Left ventricle myocardium superior (tissue), 1 donor: ENCODE data around the gene VPS8. TPM values are rescaled to one million over a fixed set of nuclear protein-coding genes. Genes with fewer than 3 reads are reported as not detected.
A peak's percentile ranks its signal among the peaks of the same experiment; 100 is the strongest.

Experiments
- ATAC-seq: fragments of 200-7000 bp; cut with Tn5 transposase; one replicate; pipeline ENCODE4 v1.9.1; 2020; ENCODE audit warnings: mild to moderate bottlenecking, moderate library complexity
- DNase-seq: peaks from one replicate; pipeline ENCODE4 v3.0.0-alpha.2; 2020
- intact Hi-C: fragments of 100-400 bp; cut with micrococcal nuclease; formaldehyde crosslinking; loops from one replicate; pipeline ENCODE4 v1.11.0; 2022
- total RNA-seq: library from RNA; stranded (reverse); fragmentation: NEBNext Ultra II Directional; extraction: Animal tissue kit (Norgen Biotek cat#: 25700); gene quantifications from one replicate; pipeline ENCODE4 v1.2.1, GENCODE V29; 2021
- donor health status: DM: no; HTN: yes; CAD: no; lungs with severe emphysema.

VPS8 gene
- total RNA-seq, 1 donor from 2014 or later: 60.1 TPM

DNA sequence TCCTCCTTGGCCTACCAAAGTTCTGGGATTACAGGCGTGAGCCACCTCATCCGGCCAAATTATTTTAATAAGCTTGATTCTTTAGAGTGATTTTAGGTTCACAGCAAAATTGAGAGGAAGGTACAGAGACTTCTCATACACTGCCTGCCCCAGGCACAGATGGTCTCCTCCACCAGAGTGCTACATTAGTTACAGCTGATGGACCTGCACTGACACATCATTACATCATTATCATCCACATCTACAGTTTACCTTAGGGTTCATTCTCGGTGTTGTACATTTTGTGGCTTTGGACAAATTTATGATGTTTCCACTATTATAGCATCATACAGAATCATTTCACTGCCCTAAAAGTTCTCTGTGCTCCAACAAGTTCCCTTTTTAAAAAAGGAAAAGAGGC, 4.4 kb upstream of the VPS8 start:
- no peak for DNase-seq
- no peak for ATAC-seq
- intact Hi-C loops: no loop called here

DNA sequence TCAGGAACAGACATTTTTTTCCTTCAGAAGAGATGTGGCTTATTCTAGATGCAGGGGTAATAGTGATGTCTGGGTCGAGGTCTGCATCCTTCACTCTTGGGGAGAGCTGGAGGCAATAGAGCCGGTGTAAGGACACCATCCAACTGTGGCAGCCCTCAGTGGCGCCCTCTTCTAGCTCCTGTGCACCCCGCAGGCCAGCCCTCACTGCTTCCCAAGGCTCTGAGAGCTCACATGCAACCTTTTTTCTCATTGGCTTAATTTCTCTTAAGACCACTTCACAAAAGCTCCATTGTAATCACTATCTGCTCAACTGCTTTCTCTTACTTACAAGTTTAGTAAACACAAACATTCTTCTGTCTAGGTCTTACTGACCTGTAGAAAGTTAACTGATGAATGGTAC, 3.9 kb upstream of the VPS8 start:
- DNase-seq (no peak), ATAC-seq (no peak)
- intact Hi-C loops: no loop called here

DNA sequence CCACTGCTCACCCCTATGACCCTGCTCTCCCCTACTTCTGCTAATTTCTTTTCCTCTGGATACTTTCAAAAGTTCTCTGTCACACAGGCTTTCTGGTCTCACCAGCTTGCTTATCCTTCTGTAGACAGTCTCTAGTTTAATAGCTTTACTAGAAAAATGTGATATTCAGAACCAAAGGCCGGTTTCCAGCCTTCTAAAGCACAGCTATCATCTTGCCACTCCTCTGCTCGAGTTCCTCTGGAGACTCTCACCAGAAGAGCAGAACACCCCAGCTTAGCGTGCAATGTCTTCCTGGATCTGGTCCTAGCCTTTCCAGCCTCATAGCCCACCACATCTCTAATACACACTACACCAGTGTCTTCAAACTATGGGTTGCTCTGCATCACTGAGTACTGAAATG, 1.8 kb upstream of the VPS8 start:
- DNase-seq: no peak
- intact Hi-C loops: no loop called here
- no peak for ATAC-seq

DNA sequence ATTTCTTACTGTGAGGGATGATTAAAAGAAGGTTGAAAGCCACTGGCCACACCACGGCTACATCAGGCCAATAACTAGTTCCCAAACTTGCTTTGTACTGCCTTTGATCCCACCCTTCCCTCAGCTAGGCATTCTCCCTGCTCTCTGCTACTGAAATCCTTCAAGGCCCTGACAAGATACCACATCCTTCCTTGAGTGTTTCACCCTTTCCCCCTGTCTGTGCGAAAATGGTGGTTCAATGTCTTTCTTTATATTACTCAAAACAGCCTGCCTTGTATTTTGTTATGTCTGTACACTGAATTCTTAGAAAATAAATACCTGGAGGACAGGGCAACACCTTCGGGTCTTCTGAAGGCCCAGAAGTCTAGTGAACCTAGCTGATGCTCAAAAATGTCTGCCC, 932 bp upstream of the VPS8 start:
- intact Hi-C loops: no loop called here
- ATAC-seq: no peak
- no peak for DNase-seq

DNA sequence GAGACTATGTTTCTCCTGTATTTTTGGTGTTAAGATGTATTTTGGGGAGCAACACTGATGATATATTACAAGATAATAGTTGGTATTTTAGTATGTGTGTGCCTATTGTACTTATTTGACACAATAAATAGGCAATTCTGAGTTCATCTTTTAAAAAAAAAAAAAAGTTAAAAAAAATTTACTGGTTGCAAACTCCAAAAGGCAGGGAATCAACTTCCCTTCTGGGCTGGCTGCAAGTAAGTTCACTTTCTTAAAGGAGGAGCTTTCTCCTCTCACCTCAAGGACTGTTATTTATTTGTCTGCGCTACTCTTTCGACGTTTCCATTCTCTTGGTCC, 335 bp upstream of the VPS8 start:
- ATAC-seq (no peak), DNase-seq (no peak)
- intact Hi-C loops: no loop called here

DNA sequence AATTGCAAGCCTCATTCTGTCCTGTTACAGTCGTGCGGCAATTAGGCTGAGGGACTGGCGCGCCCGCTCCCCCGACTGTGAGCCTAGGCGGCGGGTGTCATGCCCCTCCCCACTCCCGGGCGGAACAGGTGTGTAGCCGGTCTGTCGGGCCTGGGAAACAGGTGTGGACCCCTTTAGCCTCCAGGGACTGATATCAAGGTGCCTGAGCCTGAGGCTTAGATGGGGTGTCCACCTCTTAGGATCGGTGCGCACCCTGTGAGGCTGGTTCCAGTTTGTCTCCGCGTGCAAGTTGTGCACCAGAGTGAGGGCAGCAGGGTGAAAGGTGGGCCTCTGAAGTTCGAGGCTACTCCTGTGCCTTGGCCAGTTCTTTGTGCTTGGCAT, 686 bp downstream of the VPS8 start:
- peak; percentile 19 for ATAC-seq
- peak; percentile 35 for DNase-seq
- intact Hi-C loops: no loop called here

DNA sequence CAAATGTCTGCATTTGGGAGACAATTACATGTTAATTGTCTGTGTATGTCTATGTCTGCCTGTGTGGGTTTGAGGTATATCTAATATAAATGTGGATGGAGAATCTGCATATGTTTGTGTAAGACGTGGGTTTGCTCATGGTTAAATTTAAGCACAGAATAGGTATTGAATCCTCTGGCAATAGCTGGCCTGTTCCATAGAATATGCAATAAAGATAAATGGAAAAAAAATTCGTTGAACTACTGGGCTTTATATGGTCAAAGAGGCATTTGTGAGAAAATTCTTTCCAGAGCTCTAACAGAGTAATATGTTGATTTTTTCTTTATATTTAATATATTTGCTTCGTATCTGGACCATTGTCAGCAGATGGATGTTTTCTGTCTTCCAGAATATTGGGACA, 1.4 kb downstream of the VPS8 start:
- ATAC-seq: no peak
- no peak for DNase-seq
- intact Hi-C loops: no loop called here

DNA sequence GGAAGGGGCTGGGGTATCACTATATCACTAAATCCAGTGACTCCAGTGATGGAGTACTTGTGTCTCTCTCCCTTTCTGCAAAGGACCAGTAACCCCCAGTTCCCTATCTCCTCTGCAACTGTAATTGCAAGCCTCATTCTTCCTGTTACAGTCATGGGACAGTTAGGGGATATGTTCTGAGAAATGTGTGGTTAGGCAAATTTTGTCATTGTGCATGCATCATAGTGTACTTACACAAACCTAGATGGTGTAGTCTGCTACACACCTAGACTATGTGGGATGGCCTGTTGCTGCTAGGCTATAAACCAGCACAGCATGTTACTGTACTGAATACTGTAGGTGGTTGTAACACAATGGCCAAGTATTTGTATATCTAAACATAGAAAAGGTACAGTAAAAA, 2.2 kb downstream of the VPS8 start:
- intact Hi-C loops: no loop called here
- no peak for DNase-seq
- no peak for ATAC-seq

DNA sequence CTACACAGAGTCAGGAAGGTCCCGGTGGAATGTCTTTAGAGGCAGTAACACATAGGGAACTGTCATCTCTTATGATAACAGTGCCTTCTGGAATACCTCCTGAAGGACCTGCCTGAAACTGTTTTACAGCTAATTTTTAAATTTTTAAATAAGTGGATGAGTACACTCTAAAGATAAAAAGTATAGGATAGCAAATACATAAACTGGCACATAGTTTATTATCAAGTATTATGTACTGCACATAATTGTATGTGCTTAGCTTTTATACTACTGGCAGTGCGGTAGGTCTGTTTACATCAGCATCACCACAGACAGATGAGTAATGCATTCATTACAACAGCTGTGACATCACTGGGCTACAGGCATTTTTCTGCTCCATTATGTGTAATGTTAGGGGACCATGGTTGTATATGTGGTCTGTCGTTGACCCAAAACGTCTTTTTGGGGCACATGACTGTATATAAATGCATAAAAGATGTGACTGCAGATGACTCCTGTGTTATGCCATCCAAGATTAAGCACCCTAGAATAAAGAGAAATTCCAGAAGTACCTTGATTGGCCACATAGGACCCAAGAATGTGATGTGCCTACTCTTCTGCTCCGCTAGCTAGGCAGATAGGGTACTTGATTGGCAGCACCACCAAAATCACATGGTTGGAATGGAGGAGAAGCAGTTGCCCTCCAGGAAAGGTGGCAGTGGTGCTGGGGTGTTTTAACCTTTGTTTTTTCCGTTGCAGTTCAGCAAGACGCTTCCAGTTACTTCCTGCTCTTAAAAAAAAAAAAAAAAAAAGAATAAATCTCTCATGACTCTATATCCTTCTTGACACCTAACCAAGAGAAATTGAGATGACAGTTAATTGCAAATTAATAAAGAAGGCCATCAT, 3.3 kb downstream of the VPS8 start:
- DNase-seq: no peak
- intact Hi-C loops: no loop called here

DNA sequence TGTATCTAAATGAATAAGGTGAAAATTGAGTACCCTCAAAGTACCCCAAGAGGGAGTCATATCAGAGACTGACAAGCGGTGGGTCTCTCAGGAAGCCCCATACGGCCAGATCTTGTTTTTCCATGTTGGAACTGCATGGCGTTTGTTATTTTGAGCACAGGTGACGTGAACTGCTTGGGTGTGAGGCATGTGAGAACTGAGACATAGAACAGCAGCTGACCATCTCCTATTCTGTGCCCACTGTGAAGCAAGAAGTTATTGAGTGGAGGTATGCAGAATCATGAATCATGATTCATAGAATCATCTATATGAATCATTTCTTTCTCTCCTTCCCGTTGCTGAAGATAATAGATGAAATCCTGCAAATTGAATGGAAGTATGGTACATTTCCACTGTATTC, 4.6 kb downstream of the VPS8 start:
- intact Hi-C loops: no loop called here
- DNase-seq (no peak), ATAC-seq (peak; percentile 59)

More for the DNA sequence above, 3.3 kb downstream of the VPS8 start:
- ATAC-seq: no peak

DNA sequence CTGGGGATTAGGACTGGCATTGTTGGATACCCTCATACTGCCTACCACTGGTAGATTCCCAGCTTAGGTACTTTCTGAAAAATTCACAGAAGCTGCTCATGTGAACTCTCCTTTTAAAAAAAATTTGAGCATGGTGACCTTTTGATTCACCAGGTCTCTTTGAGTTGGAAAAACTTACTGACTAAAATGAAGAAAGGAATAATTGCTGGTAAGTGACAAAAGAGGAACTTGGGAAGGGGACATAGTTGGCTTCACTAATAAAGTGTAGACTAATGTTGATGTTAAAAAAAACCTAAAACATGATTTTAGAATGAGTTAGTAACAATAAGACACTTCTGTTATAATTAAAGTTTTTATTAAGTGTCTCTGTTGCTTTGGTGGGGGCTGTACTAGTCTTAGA, 8.6 kb downstream of the VPS8 start:
- ATAC-seq (no peak), DNase-seq (no peak)
- intact Hi-C loops: no loop called here

DNA sequence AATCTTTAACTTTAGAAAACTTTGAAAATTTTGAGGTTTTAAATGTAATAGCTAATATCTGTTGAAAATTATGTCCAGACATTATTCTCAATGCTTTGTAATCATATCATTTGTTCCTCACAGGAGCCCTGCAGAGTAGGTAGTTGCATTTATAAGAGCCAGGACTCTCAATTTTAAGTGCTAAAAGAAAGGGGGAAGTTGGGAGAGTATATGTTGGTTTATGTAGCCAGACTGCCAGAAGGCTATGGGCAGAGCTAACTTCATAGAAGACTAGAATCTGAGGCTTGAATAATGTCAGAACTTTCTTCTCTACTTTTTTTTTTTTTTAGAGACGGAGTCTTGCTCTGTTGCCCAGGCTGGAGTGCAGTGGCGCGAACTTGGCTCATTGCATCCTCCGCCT, 9.1 kb downstream of the VPS8 start:
- DNase-seq: no peak
- intact Hi-C loops: no loop called here
- no peak for ATAC-seq

DNA sequence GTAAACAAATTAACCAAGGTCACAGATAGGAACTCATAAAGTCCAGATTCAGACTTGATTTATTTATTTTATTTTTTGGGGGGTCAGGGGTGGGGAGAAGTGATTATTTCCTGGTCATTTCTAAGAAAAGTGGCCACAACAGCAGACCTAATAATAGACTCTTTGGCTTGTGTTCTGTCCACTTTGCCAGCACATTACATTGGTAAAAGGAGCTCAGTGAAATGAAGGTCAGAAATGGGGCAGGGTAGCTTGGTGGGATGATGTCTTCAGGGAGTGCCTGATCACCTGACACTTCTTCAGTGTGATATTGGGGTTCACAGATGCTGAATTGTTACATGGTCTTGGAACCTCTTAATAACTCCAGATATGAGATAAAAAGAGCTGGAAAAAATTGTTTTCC, 10.1 kb downstream of the VPS8 start:
- ATAC-seq (peak; percentile 78), DNase-seq (no peak)
- intact Hi-C loops: no loop called here

DNA sequence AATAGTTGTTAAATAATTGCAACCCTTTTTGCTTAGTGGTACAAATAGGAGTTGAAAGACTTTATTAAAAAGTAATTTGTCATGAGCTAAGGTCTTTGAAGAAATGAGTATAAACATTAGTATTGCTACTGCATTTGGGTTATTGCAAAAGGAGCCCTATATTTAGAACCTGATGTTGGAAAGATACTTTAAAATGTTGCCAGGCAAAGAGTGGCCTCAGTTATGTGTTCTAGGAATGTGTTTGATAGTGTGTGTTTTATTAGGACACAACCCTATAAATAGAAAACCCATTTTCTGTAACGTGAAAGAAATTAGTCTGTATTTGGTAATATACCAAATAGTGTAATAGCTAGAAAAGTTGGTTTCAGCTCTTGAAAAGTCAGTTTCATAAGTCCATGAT, 10.7 kb downstream of the VPS8 start:
- DNase-seq (no peak), ATAC-seq (peak; percentile 81)
- intact Hi-C loops: no loop called here

DNA sequence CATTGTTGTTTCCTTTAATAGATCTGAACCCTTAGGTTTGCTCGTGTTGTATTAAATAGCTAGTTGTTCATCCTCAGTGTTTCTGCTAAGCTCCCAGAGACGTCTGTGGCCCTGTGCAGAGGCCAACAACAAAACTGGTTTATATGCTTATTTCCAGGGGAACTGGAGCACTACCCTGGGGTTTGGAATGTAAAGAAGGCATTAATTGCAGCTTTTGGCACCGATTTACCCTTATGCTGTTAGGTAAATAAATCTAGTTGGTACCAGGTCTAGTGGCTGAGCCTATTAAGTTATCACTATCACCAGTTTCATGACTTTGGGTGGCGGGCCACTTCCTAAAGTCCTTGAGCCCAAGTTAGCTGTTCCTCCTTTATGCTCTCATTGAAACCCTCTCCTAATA, 12.0 kb downstream of the VPS8 start:
- intact Hi-C loops: no loop called here
- DNase-seq (no peak), ATAC-seq (no peak)

DNA sequence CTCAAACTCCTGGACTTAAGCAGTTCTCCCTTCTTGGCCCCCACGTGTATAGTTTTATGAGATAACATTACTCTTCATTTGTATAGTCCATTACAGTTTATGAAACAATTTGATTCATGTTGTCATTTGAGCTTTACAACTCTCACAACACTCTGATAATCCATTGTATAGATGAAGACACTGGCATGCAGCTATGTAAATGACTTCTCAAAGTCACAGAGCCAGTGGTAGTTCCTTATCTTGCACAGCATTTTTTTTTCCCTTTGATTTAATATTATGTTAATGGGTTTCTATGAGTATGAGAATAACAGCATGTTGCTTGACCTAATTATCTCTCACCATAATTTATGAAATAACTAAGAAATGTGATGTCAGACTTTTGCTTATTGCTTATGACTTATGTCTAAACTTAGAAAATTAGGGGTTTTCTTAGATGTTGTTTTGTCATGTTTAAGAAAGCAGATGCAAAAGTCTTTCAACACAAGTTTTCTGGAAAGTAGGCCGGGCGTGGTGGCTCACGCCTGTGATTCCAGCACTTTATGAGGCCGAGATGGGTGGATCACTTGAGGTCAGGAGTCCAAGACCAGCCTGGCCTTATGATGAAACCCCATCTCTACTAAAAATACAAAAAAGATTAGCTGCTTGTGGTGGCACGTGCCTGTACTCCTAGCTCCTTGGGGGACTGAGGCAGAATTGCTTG, 13.3 kb downstream of the VPS8 start:
- DNase-seq: no peak
- intact Hi-C loops: no loop called here
- no peak for ATAC-seq

DNA sequence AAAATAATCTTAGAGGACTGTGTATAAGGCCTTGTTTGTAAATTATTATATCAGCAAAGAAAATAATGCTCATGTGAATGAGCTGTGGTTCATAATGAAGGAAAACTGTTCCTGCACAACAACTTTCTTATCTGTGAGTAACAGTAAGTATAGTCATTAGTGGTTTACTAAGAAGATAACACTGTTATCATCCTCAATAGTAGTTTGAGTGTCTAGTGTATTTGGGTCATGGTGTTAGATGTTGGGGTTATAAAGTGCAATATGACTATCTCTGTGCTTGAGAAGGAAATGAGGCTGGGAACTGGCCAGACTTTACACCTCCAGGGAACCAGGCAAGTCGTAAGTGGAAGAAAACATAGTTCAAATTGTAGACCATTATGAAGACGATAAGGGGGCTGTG, 15.6 kb downstream of the VPS8 start:
- intact Hi-C loops: no loop called here
- DNase-seq: no peak
- ATAC-seq: peak; percentile 54

DNA sequence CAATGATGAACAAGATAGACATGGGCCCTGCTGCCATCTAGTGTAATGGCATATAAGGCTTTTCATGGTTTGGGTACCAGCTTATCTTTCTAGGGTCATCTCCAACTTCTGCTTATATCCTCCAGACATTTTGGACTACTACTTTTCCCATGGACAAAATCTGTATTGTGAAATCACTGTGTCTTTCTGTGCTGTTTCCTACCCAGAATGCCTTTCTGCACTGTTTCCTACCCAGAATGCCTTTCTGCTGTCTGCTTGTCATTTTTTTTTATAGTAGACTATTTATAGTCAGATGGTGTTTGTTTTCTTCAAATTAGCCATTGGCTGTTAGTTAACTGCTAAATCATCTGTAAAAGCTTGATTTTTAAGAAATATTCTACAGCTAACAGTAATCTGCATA, 20.1 kb downstream of the VPS8 start:
- ATAC-seq: no peak
- intact Hi-C loops: no loop called here
- no peak for DNase-seq

DNA sequence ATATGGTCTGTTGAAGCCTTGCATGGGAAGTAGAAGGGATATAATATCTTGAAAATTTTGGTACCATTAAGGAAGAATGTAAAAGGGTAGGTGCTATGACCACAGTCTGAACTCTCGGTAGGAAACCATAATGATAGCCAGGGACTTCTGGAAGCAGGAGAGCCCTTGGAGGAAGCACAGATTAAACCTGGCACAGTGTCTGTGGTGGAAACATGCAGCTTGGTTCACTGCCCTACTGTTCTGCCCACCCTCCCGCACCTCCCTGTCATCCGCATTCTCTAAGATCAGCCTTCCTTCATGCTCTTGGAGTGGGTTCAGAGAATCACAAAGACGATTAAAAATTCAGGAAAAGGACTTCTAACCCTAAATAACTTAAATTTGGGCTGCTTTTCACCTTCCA, 20.9 kb downstream of the VPS8 start:
- intact Hi-C loops: no loop called here
- ATAC-seq (peak; percentile 83), DNase-seq (no peak)

DNA sequence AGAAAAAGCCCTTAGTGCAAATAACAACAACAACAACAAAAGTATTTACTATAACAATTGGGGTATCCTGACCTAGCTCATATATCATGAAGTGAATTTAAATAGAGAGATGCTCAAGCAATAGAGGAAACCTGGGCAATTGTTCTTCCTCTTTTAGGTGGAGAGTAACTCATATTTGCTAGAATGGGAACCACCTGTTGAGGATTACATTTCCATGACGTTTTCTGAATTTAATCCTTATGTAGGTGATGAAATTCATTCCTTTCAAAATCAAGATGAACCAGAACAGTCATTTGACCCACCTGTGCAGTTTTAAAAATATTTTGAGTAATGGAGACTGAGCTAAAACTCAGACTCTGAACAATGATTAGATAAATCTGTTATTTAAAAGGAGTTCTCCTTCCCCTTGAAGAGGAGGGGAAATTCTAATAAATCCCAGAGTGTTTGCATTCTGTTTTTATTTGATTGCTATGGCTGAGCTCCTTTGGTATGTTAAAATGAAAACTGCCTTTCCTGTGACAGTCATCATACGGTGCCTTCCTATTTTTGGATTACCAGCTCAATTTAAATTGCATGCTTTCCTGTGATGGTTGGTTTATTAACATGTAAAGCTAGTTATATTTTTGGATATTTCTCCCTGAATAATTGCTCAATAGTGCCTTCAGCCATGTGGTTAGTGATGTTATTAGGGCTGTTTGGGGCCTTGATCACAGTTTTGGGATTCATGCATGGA, 24.3 kb downstream of the VPS8 start:
- ATAC-seq: no peak

More for the DNA sequence above, 24.3 kb downstream of the VPS8 start:
- no peak for DNase-seq
- intact Hi-C loops: no loop called here
